HCT116 (cell line): ENCODE results near the gene HCST. TPM values are rescaled to one million over a fixed set of nuclear protein-coding genes. Genes with fewer than 3 reads are reported as not detected.

Source experiments
- ATAC-seq: fragments of 200-7000 bp; cut with Tn5 transposase; 2 replicates; pipeline ENCODE4 v1.9.1; 2020; ENCODE audit warnings: mild to moderate bottlenecking, moderate library complexity
- BruUV-seq: library from RNA; stranded (reverse); fragments of 400-500 nt; replicated peaks from 2 replicates; lab custom pipeline; 2021; lab: Mats Ljungman, UMichigan
- CTCF ChIA-PET: fragments of 300-600 bp; sonication (Branson Sonifier 250); formaldehyde crosslinking; loops from one replicate; lab custom pipeline; 2021; ENCODE audit warnings: antibody characterized with exemption; lab: Charles Lee
- POLR2A ChIA-PET: fragments of 300-600, 350-600 bp; sonication (Branson Sonifier 250); formaldehyde crosslinking; loops from one replicate; lab custom pipeline; 2021; ENCODE audit warnings: antibody characterized with exemption; lab: Charles Lee
- RAD21 ChIA-PET, 2 experiments: fragments of 300-600 bp; sonication (Branson Sonifier 250); formaldehyde crosslinking; loops; one replicate each; lab custom pipeline; 2023; ENCODE audit warnings: low total read pairs in 2 of 2; ENCODE audit not compliant: uncharacterized antibody in 2 of 2, unreplicated experiment in 2 of 2, low non-redundant PET in 1 of 2; lab: Charles Lee
- DNase-seq: peaks from one replicate; pipeline ENCODE4 v3.0.0-alpha.2; 2010; ENCODE audit warnings: low read depth, low spot score
- H2AFZ ChIP-seq: fragments of 200-600 bp; shearing (Covaris generic), sonication (generic); 2 replicates; pipeline ENCODE4 v1.6.1; 2017; ENCODE audit warnings: low read depth, mixed run types, mixed read lengths, antibody characterized with exemption, low read length; ENCODE audit not compliant: poor library complexity, severe bottlenecking
- H3K27ac ChIP-seq: 2 replicates; pipeline ENCODE4 v1.5.1; 2012; ENCODE audit warnings: low read depth, low read length
- H3K27me3 ChIP-seq: fragments of 200-600 bp; sonication (generic); 2 replicates; pipeline ENCODE4 v1.6.1; 2016; ENCODE audit warnings: mixed run types, low read length, mixed read lengths; ENCODE audit not compliant: insufficient read depth
- H3K36me3 ChIP-seq, 2 experiments: fragments of 200-500 bp in 1 of 2; fragments of 200-600 bp in 1 of 2; sonication (Bioruptor generic) in 1 of 2; sonication (generic) in 1 of 2; 2 replicates each; pipeline versions ENCODE4 v1.5.1 to v1.6.1; 2014 to 2016; ENCODE audit warnings: low read length in 2 of 2, inconsistent platforms in 1 of 2, mixed read lengths in 1 of 2, mixed run types in 1 of 2; ENCODE audit not compliant: insufficient read depth in 2 of 2, control insufficient read depth in 1 of 2
- H3K4me1 ChIP-seq, 2 experiments: fragments of 200-600 bp in 1 of 2; sonication (generic) in 1 of 2; 2 replicates each; pipeline versions ENCODE4 v1.5.1 to v1.6.1; 2012 to 2017; ENCODE audit warnings: low read length in 2 of 2, inconsistent platforms in 1 of 2, mild to moderate bottlenecking in 1 of 2, mixed read lengths in 1 of 2, mixed run types in 1 of 2, moderate library complexity in 1 of 2; ENCODE audit not compliant: insufficient read depth in 2 of 2, control insufficient read depth in 1 of 2
- H3K4me2 ChIP-seq: fragments of 200-600 bp; sonication (generic); 2 replicates; pipeline ENCODE4 v1.6.1; 2017; ENCODE audit warnings: mixed run types, low read length, mixed read lengths
- H3K4me3 ChIP-seq, 2 experiments: fragments of 200-600 bp in 1 of 2; sonication (generic) in 1 of 2; replicated peaks in 1 of 2; 2 replicates each; pipeline ENCODE4 v1.5.1; 2011 to 2016; ENCODE audit warnings: low read length in 2 of 2, control low read depth in 1 of 2, low read depth in 1 of 2, mild to moderate bottlenecking in 1 of 2, mixed read lengths in 1 of 2, mixed run types in 1 of 2
- H3K79me2 ChIP-seq: fragments of 200-600 bp; sonication (generic); 2 replicates; pipeline ENCODE4 v1.6.1; 2017; ENCODE audit warnings: mild to moderate bottlenecking, mixed run types, low read length, moderate library complexity, mixed read lengths; ENCODE audit not compliant: insufficient read depth
- H3K9ac ChIP-seq: fragments of 200-600 bp; sonication (generic); 2 replicates; pipeline ENCODE4 v1.6.1; 2016; ENCODE audit warnings: low read length, mixed read lengths
- H3K9me2 ChIP-seq: fragments of 200-600 bp; sonication (generic), shearing (Covaris generic); 2 replicates; pipeline ENCODE4 v1.6.1; 2017; ENCODE audit warnings: mixed run types, mild to moderate bottlenecking, moderate library complexity; ENCODE audit not compliant: insufficient read depth
- H3K9me3 ChIP-seq, 2 experiments: fragments of 200-500 bp in 1 of 2; fragments of 200-600 bp in 1 of 2; sonication (Bioruptor generic) in 1 of 2; sonication (generic) in 1 of 2; 2 replicates each; pipeline ENCODE4 v1.6.1; 2014 to 2017; ENCODE audit warnings: low read length in 2 of 2, mixed read lengths in 2 of 2, inconsistent platforms in 1 of 2, low read depth in 1 of 2, mild to moderate bottlenecking in 1 of 2, mixed run types in 1 of 2, moderate library complexity in 1 of 2; ENCODE audit not compliant: control insufficient read depth in 1 of 2, insufficient read depth in 1 of 2
- H4K20me1 ChIP-seq: fragments of 200-600 bp; sonication (generic), shearing (Covaris generic); 2 replicates; pipeline ENCODE4 v1.6.1; 2017; ENCODE audit warnings: mixed run types, mild to moderate bottlenecking, moderate library complexity; ENCODE audit not compliant: insufficient read depth
- ATF3 ChIP-seq: IDR thresholded peaks from 2 replicates; pipeline ENCODE4 v1.6.1; 2012
- CBX3 ChIP-seq: IDR thresholded peaks from 2 replicates; pipeline ENCODE4 v1.6.1; 2012; ENCODE audit warnings: low read depth
- CEBPB ChIP-seq: IDR thresholded peaks from 2 replicates; pipeline ENCODE4 v1.6.1; 2012; ENCODE audit warnings: low read depth
- CTCF ChIP-seq, 3 experiments: fragments of 200-600 bp in 1 of 3; sonication (generic) in 1 of 3; IDR thresholded peaks in 2 of 3; conservative IDR thresholded peaks in 1 of 3; 2 replicates each; pipeline ENCODE4 v1.5.1; 2012 to 2017; ENCODE audit warnings: low read depth in 2 of 3, low read length in 2 of 3, antibody characterized with exemption in 1 of 3, borderline replicate concordance in 1 of 3, control low read depth in 1 of 3, mild to moderate bottlenecking in 1 of 3, mixed read lengths in 1 of 3, mixed run types in 1 of 3, moderate library complexity in 1 of 3; ENCODE audit not compliant: insufficient read depth in 1 of 3
- ELF1 ChIP-seq: IDR thresholded peaks from 2 replicates; pipeline ENCODE4 v1.6.1; 2012; ENCODE audit warnings: low read depth, borderline replicate concordance
- EZH2phosphoT487 ChIP-seq: fragments of 200-600 bp; IDR thresholded peaks from 2 replicates; pipeline ENCODE4 v1.6.1; 2018; ENCODE audit warnings: antibody characterized with exemption, borderline replicate concordance
- FOSL1 ChIP-seq: IDR thresholded peaks from 2 replicates; pipeline ENCODE4 v1.6.1; 2012; ENCODE audit warnings: low read depth
- JUND ChIP-seq: IDR thresholded peaks from 2 replicates; pipeline ENCODE4 v1.6.1; 2012
- MAX ChIP-seq: IDR thresholded peaks from 2 replicates; pipeline ENCODE4 v1.6.1; 2012
- POLR2A ChIP-seq: IDR thresholded peaks from 2 replicates; pipeline ENCODE4 v1.7.0; 2011; ENCODE audit warnings: borderline replicate concordance; ENCODE audit not compliant: insufficient read depth, insufficient read length; ENCODE audit errors: extremely low read depth
- POLR2AphosphoS5 ChIP-seq: IDR thresholded peaks from 2 replicates; pipeline ENCODE4 v1.6.1; 2011; ENCODE audit warnings: mild to moderate bottlenecking, low read depth, low read length, moderate library complexity
- RAD21 ChIP-seq: IDR thresholded peaks from 2 replicates; pipeline ENCODE4 v1.6.1; 2012; ENCODE audit warnings: low read depth, mild to moderate bottlenecking
- REST ChIP-seq: IDR thresholded peaks from 2 replicates; pipeline ENCODE4 v1.6.1; 2012; ENCODE audit warnings: low read depth
- SP1 ChIP-seq: IDR thresholded peaks from 2 replicates; pipeline ENCODE4 v1.6.1; 2012; ENCODE audit warnings: low read depth
- YY1 ChIP-seq: IDR thresholded peaks from 2 replicates; pipeline ENCODE4 v1.6.1; 2011; ENCODE audit warnings: low read length, low read depth, moderate library complexity, mild to moderate bottlenecking; ENCODE audit not compliant: insufficient replicate concordance; ENCODE audit errors: extremely low read depth
- ZFX ChIP-seq: fragments of 450-650 bp; IDR thresholded peaks from 2 replicates; pipeline ENCODE4 v1.6.1; 2017
- ZNF274 ChIP-seq: fragments of 200-500 bp; sonication (Bioruptor generic); IDR thresholded peaks from 2 replicates; pipeline ENCODE4 v1.6.1; 2014; ENCODE audit warnings: mild to moderate bottlenecking, low read depth, low read length, inconsistent platforms
- intact Hi-C: fragments of 100-400 bp; cut with micrococcal nuclease; formaldehyde crosslinking; loops from 2 replicates; pipeline ENCODE4 v1.10.0; 2022
- total RNA-seq: library from RNA; stranded (reverse); gene quantifications from one replicate; pipeline ENCODE4 v1.2.1, GENCODE V29; 2021; ENCODE audit not compliant: unreplicated experiment

The HCST gene
- total RNA-seq, 1 experiment from 2014 or later: 1.2 TPM

- Histone ChIP-seq H2AFZ (no peak overlapping the region), H3K4me2 (no peak overlapping the region), H3K4me1 (peaks cover 0 to 5% of the 10 kb centered on the region in 2 experiments; a peak in 2 of 4 replicates), H3K27ac (no peak overlapping the region), H3K36me3 (no peaks in the 10 kb centered on the region; a peak in 2 of 4 replicates), H3K27me3 (no peaks in the 10 kb centered on the region), H3K9me2 (no peaks in the 10 kb centered on the region), H3K9ac (no peak overlapping the region), H4K20me1 (no peaks in the 10 kb centered on the region), H3K79me2 (no peaks in the 10 kb centered on the region), H3K9me3 (no peaks in the 10 kb centered on the region), H3K4me3 (no peak overlapping the region)
- DNase-seq (no peak), ATAC-seq (no peak)
- ChIA-PET CTCF (interaction anchor here (1.2 kb wide), 1 partner anchor 23 kb away, joined by 4 read pairs; no protein-coding TSS in a partner anchor), RAD21 (no interaction called here), POLR2A (no interaction called here)
- TF ChIP-seq CTCF (IDR thresholded peaks at IDR 0.05 in 2 of 3, conservative IDR thresholded peaks at IDR 0.05 in 1 of 3; ENCODE audit: borderline replicate concordance in 1 of 3, insufficient read depth in 1 of 3, low read depth in 2 of 3, low read length in 2 of 3) (no peak), MAX (no peak), YY1 (no peak), POLR2AphosphoS5 (no peak), FOSL1 (no peak), JUND (no peak), ZNF274 (no peak), ZFX (no peak), POLR2A (no peak), REST (no peak), EZH2phosphoT487 (no peak), CEBPB (no peak), RAD21 (no peak), SP1 (no peak), ATF3 (no peak), CBX3 (no peak), ELF1 (no peak)
- intact Hi-C loops: no loop called here
- no TSS peak for BruUV-seq
Observed at GRCh38 chr19:35946203-35946602, 43.9 kb downstream of the HCST start.
